ENCODE measurements around the gene KCNH4. TPM values are rescaled to one million over a fixed set of nuclear protein-coding genes. Genes with fewer than 3 reads are reported as not detected.

The KCNH4 gene
- total and polyA plus RNA-seq, 9 of the 15 experiments (the other 6 are each of a cell fraction or from before 2014, with no cell fraction given): 0.10 to 1.8 (median 0.50) TPM

GRCh38 chr17:42183741-42184711, 3.1 kb upstream of the KCNH4 start (continued):
- TF ChIP-seq ZNF146 (CRISPR knock-in tag; IDR thresholded peaks at IDR 0.05; ENCODE audit: unreplicated experiment): no peak
- no peak for TF ChIP-seq ZNF655 (CRISPR knock-in tag; IDR thresholded peaks at IDR 0.05)
- no peak for TF ChIP-seq ZNF408 (CRISPR knock-in tag; IDR thresholded peaks at IDR 0.05; ENCODE audit: low read depth)
- no peak for TF ChIP-seq KDM1A (IDR thresholded peaks at IDR 0.05)
- TF ChIP-seq RNF219 (CRISPR knock-in tag; IDR thresholded peaks at IDR 0.05): no peak
- no peak for TF ChIP-seq SLC30A9 (CRISPR knock-in tag; IDR thresholded peaks at IDR 0.05)
- no peak for TF ChIP-seq ZFP91 (CRISPR knock-in tag; IDR thresholded peaks at IDR 0.05)
- TF ChIP-seq NCOA4 (IDR thresholded peaks at IDR 0.05; ENCODE audit: partially characterized antibody): no peak
- no peak for TF ChIP-seq ZNF780A (CRISPR knock-in tag; IDR thresholded peaks at IDR 0.05)
- peak; percentile 49 for TF ChIP-seq KDM5B (IDR thresholded peaks at IDR 0.05; ENCODE audit: insufficient replicate concordance, low read depth, low read length)
- TF ChIP-seq RREB1 (CRISPR knock-in tag; IDR thresholded peaks at IDR 0.05): peak; percentile 71; the same call in 1 of the 2 replicates
- TF ChIP-seq BACH1 (tag; IDR thresholded peaks at IDR 0.05): no peak
- TF ChIP-seq PCBP1 (IDR thresholded peaks at IDR 0.05; ENCODE audit: low read depth, low read length, poor library complexity, severe bottlenecking): no peak
- TF ChIP-seq NCOA2 (IDR thresholded peaks at IDR 0.05; ENCODE audit: partially characterized antibody in 2 of 2): no peak
- no peak for TF ChIP-seq SNIP1 (IDR thresholded peaks at IDR 0.05; ENCODE audit: low read depth)
- TF ChIP-seq ZFP1 (CRISPR knock-in tag; IDR thresholded peaks at IDR 0.05): no peak

All from K562 (cell line).